ENCODE results near the gene CLPSL1. TPM values are rescaled to one million over a fixed set of nuclear protein-coding genes. Genes with fewer than 3 reads are reported as not detected.
"Not testable (repeated sequence)": the region's sequence is repeated elsewhere in the genome, so short reads cannot be mapped to it uniquely, and the experiment has no call there.

Gene CLPSL1
- not detected for polyA plus RNA-seq (ENCODE audit: insufficient read length)

- no peak for DNase-seq (ENCODE audit: low read depth)
Measured at GRCh38 chr6:35780719-35781118, at the start of gene CLPSL1. Gene CLPSL1 (plus strand): TSS chr6:35781019. CDS start chr6:35781111, 92 bp downstream.

GRCh38 chr6:35731414-35731735 lies 49.4 kb upstream of the CLPSL1 start:
- no peak for DNase-seq (ENCODE audit: low read depth)

GRCh38 chr6:35731736-35732532 lies 48.9 kb upstream of the CLPSL1 start:
- DNase-seq (ENCODE audit: low read depth), result peak; percentile 81

- DNase-seq (ENCODE audit: low read depth), result no peak
Measured at GRCh38 chr6:35733633-35734032, 47.2 kb upstream of the CLPSL1 start.

- DNase-seq (ENCODE audit: low read depth), result not testable (repeated sequence)
Measured at GRCh38 chr6:35734319-35734718, 46.5 kb upstream of the CLPSL1 start.

GRCh38 chr6:35735452-35735851 lies 45.4 kb upstream of the CLPSL1 start:
- no peak for DNase-seq (ENCODE audit: low read depth)

GRCh38 chr6:35736253-35736894 lies 44.4 kb upstream of the CLPSL1 start:
- DNase-seq (ENCODE audit: low read depth), result no peak

- no peak for DNase-seq (ENCODE audit: low read depth)
Measured at GRCh38 chr6:35736982-35737412, 43.8 kb upstream of the CLPSL1 start, which contains the start of gene ARMC12. Gene ARMC12 (plus strand): TSS chr6:35737032. CDS start chr6:35737109, 77 bp downstream.

GRCh38 chr6:35737413-35738211 lies 43.2 kb upstream of the CLPSL1 start:
- DNase-seq (ENCODE audit: low read depth), result peak; percentile 73

- DNase-seq (ENCODE audit: low read depth), result no peak
Measured at GRCh38 chr6:35739645-35740524, 40.9 kb upstream of the CLPSL1 start.

GRCh38 chr6:35742842-35743241 lies 38.0 kb upstream of the CLPSL1 start:
- DNase-seq (ENCODE audit: low read depth), result no peak

- DNase-seq (ENCODE audit: low read depth), result no peak
Measured at GRCh38 chr6:35745509-35745908, 35.3 kb upstream of the CLPSL1 start.

- DNase-seq (ENCODE audit: low read depth), result no peak
Measured at GRCh38 chr6:35746516-35746915, 34.3 kb upstream of the CLPSL1 start.

GRCh38 chr6:35747877-35748276 lies 32.9 kb upstream of the CLPSL1 start:
- no peak for DNase-seq (ENCODE audit: low read depth)

GRCh38 chr6:35750557-35750956 lies 30.3 kb upstream of the CLPSL1 start:
- no peak for DNase-seq (ENCODE audit: low read depth)

GRCh38 chr6:35751594-35751993 lies 29.2 kb upstream of the CLPSL1 start:
- no peak for DNase-seq (ENCODE audit: low read depth)

GRCh38 chr6:35752330-35752729 lies 28.5 kb upstream of the CLPSL1 start:
- no peak for DNase-seq (ENCODE audit: low read depth)

- DNase-seq (ENCODE audit: low read depth), result no peak
Measured at GRCh38 chr6:35754452-35755277, 26.2 kb upstream of the CLPSL1 start.

- no peak for DNase-seq (ENCODE audit: low read depth)
Measured at GRCh38 chr6:35755278-35755924, 25.4 kb upstream of the CLPSL1 start.
